Glomerular visceral epithelial cell (primary cell): ENCODE data around the gene FGF11.
"Not testable (repeated sequence)": the region's sequence is repeated elsewhere in the genome, so short reads cannot be mapped to it uniquely, and the experiment has no call there.

Source experiments
- DNase-seq: peaks from one replicate; pipeline ENCODE4 v3.0.0-alpha.2; 2016; ENCODE audit errors: extremely low spot score

The FGF11 gene

GRCh38 chr17:7460850-7461660 lies 21.7 kb downstream of the FGF11 start:
- no peak for DNase-seq

- no peak for DNase-seq
These were observed 23.4 kb downstream of the FGF11 start for GRCh38 chr17:7462474-7463371.

- DNase-seq = no peak
These were observed 24.1 kb downstream of the FGF11 start for GRCh38 chr17:7463372-7463846.

- no peak for DNase-seq
These were observed 24.8 kb downstream of the FGF11 start for GRCh38 chr17:7464081-7464480.

- no peak for DNase-seq
These were observed 26.4 kb downstream of the FGF11 start for GRCh38 chr17:7465597-7466275.

GRCh38 chr17:7466318-7466638 lies 27.0 kb downstream of the FGF11 start:
- DNase-seq = no peak

- DNase-seq = peak; percentile 56
These were observed 27.5 kb downstream of the FGF11 start for GRCh38 chr17:7466639-7467341.

- no peak for DNase-seq
These were observed 28.2 kb downstream of the FGF11 start for GRCh38 chr17:7467498-7467897.

- no peak for DNase-seq
These were observed 29.0 kb downstream of the FGF11 start for GRCh38 chr17:7468290-7468689.

GRCh38 chr17:7468804-7469389 lies 29.6 kb downstream of the FGF11 start:
- no peak for DNase-seq

- DNase-seq = not testable (repeated sequence)
These were observed 30.5 kb downstream of the FGF11 start for GRCh38 chr17:7469843-7470242.

- DNase-seq = not testable (repeated sequence)
These were observed 31.2 kb downstream of the FGF11 start for GRCh38 chr17:7470457-7470973.

- DNase-seq = no peak
These were observed 32.4 kb downstream of the FGF11 start for GRCh38 chr17:7471729-7472128.

GRCh38 chr17:7474767-7475166 lies 35.5 kb downstream of the FGF11 start:
- not testable (repeated sequence) for DNase-seq

- DNase-seq = no peak
These were observed 36.6 kb downstream of the FGF11 start for GRCh38 chr17:7475764-7476422.

GRCh38 chr17:7476494-7476893 lies 37.2 kb downstream of the FGF11 start:
- peak; percentile 68 for DNase-seq

GRCh38 chr17:7476951-7477350 lies 37.6 kb downstream of the FGF11 start:
- no peak for DNase-seq

GRCh38 chr17:7477392-7478275 lies 38.3 kb downstream of the FGF11 start:
- peak; percentile 82 for DNase-seq
